OCI-LY7 (cell line): ENCODE data around the gene MAP4K1.

Experiments
- CTCF ChIP-seq: fragments of 200-600 bp; sonication (generic); conservative IDR thresholded peaks from 2 replicates; pipeline ENCODE4 v1.5.1; 2014; ENCODE audit warnings: mild to moderate bottlenecking, antibody characterized with exemption, low read length, moderate library complexity, mixed read lengths
- EZH2phosphoT487 ChIP-seq: fragments of 200-600 bp; sonication (generic); IDR thresholded peaks from 2 replicates; pipeline ENCODE4 v1.6.1; 2018; ENCODE audit warnings: low read depth, borderline replicate concordance, mild to moderate bottlenecking, mixed run types, antibody characterized with exemption, low read length, moderate library complexity, mixed read lengths

- TF ChIP-seq CTCF (no peak), EZH2phosphoT487 (no peak)
Observed at GRCh38 chr19:38638461-38638860, 20.7 kb upstream of the MAP4K1 start.
